ENCODE measurements around the gene YAF2. TPM values are rescaled to one million over a fixed set of nuclear protein-coding genes. Genes with fewer than 3 reads are reported as not detected.

The YAF2 gene
- total RNA-seq, 2 experiments from 2014 or later = 34.0 to 36.8 TPM

DNA sequence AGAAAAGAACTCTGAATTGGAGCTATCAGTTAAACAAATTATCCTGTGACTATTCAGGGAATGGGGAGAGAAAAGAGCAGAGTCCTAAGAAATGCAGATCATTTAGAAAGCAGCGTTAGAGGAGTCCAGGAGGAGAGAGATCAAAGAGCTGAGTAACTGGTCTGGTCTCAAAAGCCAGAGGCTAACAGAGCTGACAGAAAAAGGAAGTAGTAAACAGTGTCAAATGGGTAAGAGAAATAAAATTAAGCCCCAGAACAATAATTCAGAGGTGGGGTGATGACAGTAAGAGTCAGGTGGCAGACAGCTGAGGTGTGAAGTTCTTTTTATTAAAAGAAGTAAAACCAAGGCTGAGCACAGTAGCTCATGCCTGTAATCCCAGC is 112.7 kb downstream of the YAF2 start:
- POLR2A ChIA-PET = no interaction called here
- peaks cover 3% of the 10 kb centered on the region for H3K4me1 Mint-ChIP-seq
- DNase-seq = no peak
- no peak overlapping the region for H3K27ac Mint-ChIP-seq
- peaks cover 10% of the 10 kb centered on the region for H3K36me3 Mint-ChIP-seq (ENCODE audit: low read depth)
- H3K4me3 Mint-ChIP-seq = no peak overlapping the region
- CTCF ChIA-PET = interaction anchor here (0.6 to 1.0 kb wide), 2 partner anchors 247 to 421 kb away, joined by 3 to 4 read pairs; no protein-coding TSS in a partner anchor
- H3K27me3 Mint-ChIP-seq = no peaks in the 10 kb centered on the region
- no peaks in the 10 kb centered on the region for H3K9me3 Mint-ChIP-seq

DNA sequence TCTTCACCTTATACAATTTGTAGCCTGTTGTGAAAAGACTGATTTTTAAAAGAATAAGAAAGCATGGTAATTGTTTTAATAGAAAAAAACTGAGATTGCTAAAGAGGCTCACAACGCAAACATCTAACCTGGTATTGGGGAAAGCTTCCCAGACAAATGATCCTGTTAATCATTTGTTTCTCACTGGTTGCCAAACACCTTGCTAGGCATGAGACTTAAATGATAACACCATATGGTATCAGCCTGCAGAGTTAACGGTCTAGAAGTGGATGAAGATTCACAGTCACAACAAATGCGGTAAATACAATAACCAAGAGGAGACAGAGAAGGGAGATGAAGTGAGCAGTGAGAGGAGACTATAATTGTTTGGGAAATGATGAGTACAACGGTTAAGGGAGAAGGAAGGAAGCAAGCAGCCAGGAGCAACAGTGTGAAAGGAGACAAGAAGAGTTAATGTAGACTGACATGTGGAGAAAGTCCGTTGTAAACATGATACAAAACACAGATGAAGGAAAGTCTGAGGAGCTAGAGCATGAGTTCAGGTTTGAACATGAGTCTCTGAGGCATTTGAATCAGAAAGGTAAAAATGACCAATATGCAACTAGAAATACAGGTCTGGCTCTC is 113.2 kb downstream of the YAF2 start:
- ChIA-PET POLR2A (no interaction called here), CTCF (interaction anchor here (1.0 kb wide), 1 partner anchor 247 kb away, joined by 3 read pairs; no protein-coding TSS in a partner anchor)
- no peak for DNase-seq
- Mint-ChIP-seq H3K4me1 (peaks cover 5% of the 10 kb centered on the region), H3K36me3 (ENCODE audit: low read depth) (peaks cover 10% of the 10 kb centered on the region), H3K27me3 (no peaks in the 10 kb centered on the region), H3K9me3 (no peaks in the 10 kb centered on the region), H3K27ac (no peak overlapping the region), H3K4me3 (no peak overlapping the region)

DNA sequence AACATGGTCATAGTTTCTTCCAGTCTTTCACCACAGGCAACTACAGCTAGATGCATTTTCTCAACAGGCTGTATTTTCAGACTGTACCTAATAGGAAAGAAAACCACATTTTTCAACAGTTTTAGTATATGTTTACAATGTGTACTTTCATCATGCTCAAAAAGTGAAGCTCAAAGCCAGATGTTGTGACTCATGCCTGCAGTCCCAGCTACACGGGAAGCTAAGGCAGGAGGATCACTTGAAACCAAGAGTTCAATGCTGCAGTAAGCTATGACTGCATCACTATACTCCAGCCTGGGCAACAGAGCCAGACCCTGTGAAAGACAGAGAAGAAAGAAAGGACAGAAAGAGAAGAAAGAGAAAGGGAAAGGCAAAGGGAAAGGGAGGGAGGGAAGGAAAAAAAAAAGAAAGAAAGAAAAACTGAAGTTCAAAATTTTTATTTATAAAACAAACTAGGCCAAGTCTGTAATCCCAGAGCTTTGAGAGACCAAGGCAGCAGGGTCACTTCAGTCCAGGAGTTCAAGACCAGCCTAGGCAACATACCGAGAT is 118.9 kb downstream of the YAF2 start:
- ChIA-PET POLR2A (no interaction called here), CTCF (interaction anchor here (0.9 to 1.2 kb wide), 3 partner anchors 22 to 120 kb away, joined by 3 read pairs; no protein-coding TSS in a partner anchor)
- Mint-ChIP-seq H3K27ac (no peak overlapping the region), H3K4me3 (no peak overlapping the region), H3K36me3 (ENCODE audit: low read depth) (peaks cover 39% of the 10 kb centered on the region), H3K9me3 (peaks cover 2% of the 10 kb centered on the region), H3K27me3 (no peaks in the 10 kb centered on the region), H3K4me1 (peaks cover 9% of the 10 kb centered on the region)
- no peak for DNase-seq

DNA sequence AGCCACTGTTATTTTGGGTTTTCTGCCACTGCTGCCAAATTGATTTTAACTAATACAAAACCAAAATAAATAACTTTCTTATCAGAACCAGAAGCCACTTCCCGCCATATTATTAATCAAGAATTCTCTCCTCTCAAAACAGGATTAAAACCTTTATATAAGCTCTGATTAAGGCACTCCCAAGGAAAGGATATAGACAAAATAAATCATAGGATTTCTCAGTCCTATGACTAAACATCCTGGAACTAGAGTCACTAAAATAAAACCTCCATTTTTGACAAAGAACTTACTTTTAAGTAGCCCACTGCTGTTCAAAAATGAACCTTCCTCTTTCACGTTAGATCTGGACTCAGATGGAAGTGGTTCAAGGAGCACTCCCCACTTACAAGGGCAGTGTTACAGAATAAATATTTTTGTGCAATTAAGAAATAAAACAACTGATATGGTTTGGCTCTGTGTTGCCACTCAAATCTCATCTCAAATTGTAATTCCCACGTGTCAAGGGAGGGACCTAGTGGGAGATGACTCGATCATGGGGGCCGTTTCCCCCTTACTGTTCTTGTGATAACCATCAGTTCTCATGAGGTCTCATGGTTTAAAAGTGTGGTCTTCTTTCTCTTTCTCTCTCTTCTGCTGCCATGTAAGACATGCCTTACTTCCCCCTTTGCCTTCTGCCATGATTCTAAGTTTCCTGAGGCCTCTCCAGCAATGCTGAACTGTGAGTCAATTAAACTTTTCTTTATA is 119.7 kb downstream of the YAF2 start:
- Mint-ChIP-seq H3K4me1 (peaks cover 9% of the 10 kb centered on the region), H3K27ac (no peak overlapping the region), H3K27me3 (no peaks in the 10 kb centered on the region), H3K9me3 (peaks cover 7% of the 10 kb centered on the region), H3K36me3 (ENCODE audit: low read depth) (peaks cover 44% of the 10 kb centered on the region), H3K4me3 (no peak overlapping the region)
- CTCF ChIA-PET = interaction anchor here (0.9 to 1.2 kb wide), 3 partner anchors 23 to 121 kb away, joined by 3 read pairs; no protein-coding TSS in a partner anchor
- no peak for DNase-seq
- POLR2A ChIA-PET = no interaction called here

DNA sequence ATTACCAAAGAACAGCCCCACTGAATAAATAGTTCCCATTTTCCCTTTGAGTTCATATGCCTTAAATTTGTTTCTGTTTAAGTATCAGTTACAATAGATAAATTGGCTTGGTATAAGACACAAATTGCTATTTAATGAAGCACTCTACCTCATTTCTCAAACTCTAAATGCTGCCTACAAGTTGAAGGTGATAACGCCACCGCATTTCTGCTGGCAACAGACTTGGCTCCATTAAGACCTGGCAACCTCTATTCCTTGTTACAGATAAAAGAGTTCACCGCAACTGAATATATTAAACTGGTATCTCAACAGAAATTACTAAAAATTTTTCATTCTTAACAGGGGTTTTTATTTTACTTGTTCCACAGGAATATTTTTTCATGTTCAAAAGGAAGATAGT is 129.0 kb downstream of the YAF2 start:
- DNase-seq = no peak
- no peaks in the 10 kb centered on the region for H3K27me3 Mint-ChIP-seq
- peaks cover 37% of the 10 kb centered on the region for H3K36me3 Mint-ChIP-seq (ENCODE audit: low read depth)
- no peaks in the 10 kb centered on the region for H3K4me1 Mint-ChIP-seq
- no peak overlapping the region for H3K4me3 Mint-ChIP-seq
- CTCF ChIA-PET = no interaction called here
- H3K9me3 Mint-ChIP-seq = peaks cover 7% of the 10 kb centered on the region
- POLR2A ChIA-PET = no interaction called here
- H3K27ac Mint-ChIP-seq = no peak overlapping the region

Other genes starting within 250 kb of the YAF2 start
- gene GXYLT1, start 93.4 kb downstream of the YAF2 start, total RNA-seq = 10 to 100 TPM in 1 of 2 experiments, 1 to 10 TPM in 1; 8.0 to 10.2 TPM
- gene ZCRB1, start 87.8 kb upstream of the YAF2 start, total RNA-seq = 10 to 100 TPM; 43.4 to 52.7 TPM
- 10 to 100 TPM; 83.5 to 84.0 TPM for gene PPHLN1, start 87.9 kb upstream of the YAF2 start, total RNA-seq